BJ (cell line): ENCODE results near the gene PRDM13. TPM values are rescaled to one million over a fixed set of nuclear protein-coding genes. Genes with fewer than 3 reads are reported as not detected.

Experiments
- CTCF ChIA-PET: fragments of 350-600 bp; formaldehyde crosslinking; extraction: SDS; loops from one replicate; lab custom pipeline; 2021; ENCODE audit warnings: antibody characterized with exemption, inconsistent platforms; lab: Yijun Ruan, JAX
- POLR2A ChIA-PET: fragments of 300-600 bp; sonication (Branson Sonifier 250); formaldehyde crosslinking; extraction: SDS; loops from one replicate; lab custom pipeline; 2021; ENCODE audit warnings: antibody characterized with exemption; lab: Charles Lee
- DNase-seq: peaks from one replicate; pipeline ENCODE4 v3.0.0-alpha.2; 2011; ENCODE audit warnings: low read depth
- H3K27me3 ChIP-seq: 2 replicates; pipeline ENCODE4 v1.6.0; 2011; ENCODE audit warnings: low read length; ENCODE audit not compliant: control insufficient read depth, insufficient read depth
- H3K36me3 ChIP-seq: 2 replicates; pipeline ENCODE4 v1.5.1; 2011; ENCODE audit warnings: low read length; ENCODE audit not compliant: control insufficient read depth, insufficient read depth
- H3K4me3 ChIP-seq: 2 replicates; pipeline ENCODE4 v1.5.1; 2011; ENCODE audit warnings: low read depth, mild to moderate bottlenecking, control low read depth, low read length
- polyA plus RNA-seq: library from polyadenylated mRNA; depleted of rRNA; stranded (reverse); fragments of >200 nt; gene quantifications from 2 replicates; pipeline ENCODE4 v1.2.3, GENCODE V29; 2011
- TF ChIP-seq, protein P1 (sequence below): IDR thresholded peaks from 2 replicates; pipeline ENCODE4 v1.5.1; 2011; ENCODE audit warnings: low read depth, mild to moderate bottlenecking, control low read depth, inconsistent platforms, low read length, moderate library complexity; ENCODE audit not compliant: insufficient read depth

The PRDM13 gene
- polyA plus RNA-seq, 1 experiment: not detected

- Histone ChIP-seq H3K36me3 (no peaks in the 10 kb centered on the region), H3K27me3 (peaks cover 72% of the 10 kb centered on the region), H3K4me3 (no peak overlapping the region)
- TF ChIP-seq, protein P1, sequence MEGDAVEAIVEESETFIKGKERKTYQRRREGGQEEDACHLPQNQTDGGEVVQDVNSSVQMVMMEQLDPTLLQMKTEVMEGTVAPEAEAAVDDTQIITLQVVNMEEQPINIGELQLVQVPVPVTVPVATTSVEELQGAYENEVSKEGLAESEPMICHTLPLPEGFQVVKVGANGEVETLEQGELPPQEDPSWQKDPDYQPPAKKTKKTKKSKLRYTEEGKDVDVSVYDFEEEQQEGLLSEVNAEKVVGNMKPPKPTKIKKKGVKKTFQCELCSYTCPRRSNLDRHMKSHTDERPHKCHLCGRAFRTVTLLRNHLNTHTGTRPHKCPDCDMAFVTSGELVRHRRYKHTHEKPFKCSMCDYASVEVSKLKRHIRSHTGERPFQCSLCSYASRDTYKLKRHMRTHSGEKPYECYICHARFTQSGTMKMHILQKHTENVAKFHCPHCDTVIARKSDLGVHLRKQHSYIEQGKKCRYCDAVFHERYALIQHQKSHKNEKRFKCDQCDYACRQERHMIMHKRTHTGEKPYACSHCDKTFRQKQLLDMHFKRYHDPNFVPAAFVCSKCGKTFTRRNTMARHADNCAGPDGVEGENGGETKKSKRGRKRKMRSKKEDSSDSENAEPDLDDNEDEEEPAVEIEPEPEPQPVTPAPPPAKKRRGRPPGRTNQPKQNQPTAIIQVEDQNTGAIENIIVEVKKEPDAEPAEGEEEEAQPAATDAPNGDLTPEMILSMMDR: no peak
- DNase-seq: no peak
- ChIA-PET CTCF (interaction anchor here (1.5 kb wide), 1 partner anchor 19 kb away, joined by 4 read pairs; no protein-coding TSS in a partner anchor), POLR2A (no interaction called here)
Observed at GRCh38 chr6:99607416-99608036, 893 bp downstream of the PRDM13 start.

- H3K27me3 ChIP-seq: peaks cover 76% of the 10 kb centered on the region
- no peaks in the 10 kb centered on the region for H3K36me3 ChIP-seq
- TF ChIP-seq, protein P1: no peak
- CTCF ChIA-PET: interaction anchor here (1.5 kb wide), 1 partner anchor 19 kb away, joined by 4 read pairs; no protein-coding TSS in a partner anchor
- POLR2A ChIA-PET: no interaction called here
- H3K4me3 ChIP-seq: no peak overlapping the region
- DNase-seq: no peak
Observed at GRCh38 chr6:99608059-99608885, 1.6 kb downstream of the PRDM13 start.

- no peak overlapping the region for H3K4me3 ChIP-seq
- H3K36me3 ChIP-seq: no peaks in the 10 kb centered on the region
- POLR2A ChIA-PET: no interaction called here
- DNase-seq: no peak
- CTCF ChIA-PET: interaction anchor here (1.5 kb wide), 1 partner anchor 20 kb away, joined by 4 read pairs; no protein-coding TSS in a partner anchor
- peaks cover 72% of the 10 kb centered on the region for H3K27me3 ChIP-seq
- TF ChIP-seq, protein P1: no peak
Observed at GRCh38 chr6:99608886-99609482, 2.4 kb downstream of the PRDM13 start.

- no peak overlapping the region for H3K4me3 ChIP-seq
- DNase-seq: no peak
- peaks cover 73% of the 10 kb centered on the region for H3K27me3 ChIP-seq
- TF ChIP-seq, protein P1: no peak
- no peaks in the 10 kb centered on the region for H3K36me3 ChIP-seq
- ChIA-PET CTCF (interaction anchor here (0.6 kb wide), 1 partner anchor 16 kb away, joined by 3 read pairs; no protein-coding TSS in a partner anchor), POLR2A (no interaction called here)
Observed at GRCh38 chr6:99609905-99610489, 3.4 kb downstream of the PRDM13 start.
